Esophagus muscularis mucosa (tissue), 4 donors: ENCODE data around the gene TRAF2. TPM values are rescaled to one million over a fixed set of nuclear protein-coding genes. Genes with fewer than 3 reads are reported as not detected.

Experiments used
- DNase-seq: peaks from one replicate; pipeline ENCODE4 v3.0.0-alpha.2; 2017; ENCODE audit errors: extremely low spot score
- H3K27ac ChIP-seq, 4 donors: fragments of 200-600 bp; sonication (generic); replicated peaks in 1 of 4; 1 replicate in 3 of 4; 2 replicates in 1 of 4; pipeline ENCODE4 v1.5.1; 2016 to 2019; ENCODE audit warnings: mild to moderate bottlenecking in 1 of 4
- H3K27me3 ChIP-seq, 4 donors: fragments of 200-600 bp; sonication (generic); one replicate each; pipeline versions ENCODE4 v1.5.1 to v1.6.0; 2016 to 2019
- H3K36me3 ChIP-seq, 4 donors: fragments of 200-600 bp; sonication (generic); one replicate each; pipeline ENCODE4 v1.5.1; 2016 to 2019
- H3K4me1 ChIP-seq, 4 donors: fragments of 200-600 bp; sonication (generic); one replicate each; pipeline ENCODE4 v1.5.1; 2016 to 2019
- H3K4me3 ChIP-seq, 4 donors: fragments of 200-600 bp; sonication (generic); 1 replicate in 2 of 4; 2 replicates in 2 of 4; pipeline ENCODE4 v1.5.1; 2016 to 2019; ENCODE audit warnings: mild to moderate bottlenecking in 4 of 4, moderate library complexity in 1 of 4
- H3K9me3 ChIP-seq, 4 donors: fragments of 200-600 bp; sonication (generic); 1 replicate in 3 of 4; 2 replicates in 1 of 4; pipeline ENCODE4 v1.5.1; 2016 to 2019
- EP300 ChIP-seq: sonication (generic); formaldehyde crosslinking; IDR thresholded peaks from one replicate; pipeline ENCODE4 v1.6.1; 2017; ENCODE audit warnings: antibody characterized with exemption
- POLR2A ChIP-seq: fragments of 450-650 bp; IDR thresholded peaks from one replicate; pipeline ENCODE4 v1.6.1; 2017; ENCODE audit warnings: antibody characterized with exemption, moderate library complexity, mild to moderate bottlenecking, low read depth
- POLR2AphosphoS5 ChIP-seq, 2 donors: sonication (generic); formaldehyde crosslinking; IDR thresholded peaks; one replicate each; pipeline ENCODE4 v1.6.1; 2017; ENCODE audit warnings: antibody characterized with exemption in 2 of 2
- WGBS: methylation state at CpG from one replicate; pipeline ENCODE4 v1.1.5; 2018; 5-methylcytosine and 5-hydroxymethylcytosine counted together
- intact Hi-C: fragments of 100-400 bp; cut with DNase I; formaldehyde crosslinking; loops from one replicate; pipeline ENCODE4 v1.15.1; 2023
- total RNA-seq, 4 donors: library from RNA; depleted of rRNA; stranded (reverse); fragments of >200 nt; gene quantifications; one replicate each; pipeline versions ENCODE4 v1.1.0 to v1.2.1, GENCODE V29; 2016
- TF ChIP-seq, protein P1 (sequence below), 3 experiments: fragments of 200-600 bp in 2 of 3; fragments of 450-650 bp in 1 of 3; sonication (generic) in 2 of 3; IDR thresholded peaks; one replicate each; pipeline ENCODE4 v1.5.1; 2017 to 2019; ENCODE audit warnings: antibody characterized with exemption in 3 of 3, mild to moderate bottlenecking in 2 of 3, moderate library complexity in 1 of 3

Gene TRAF2
- total RNA-seq, 4 donors from 2014 or later = 6.6 to 15.5 (median 12.4) TPM

DNA sequence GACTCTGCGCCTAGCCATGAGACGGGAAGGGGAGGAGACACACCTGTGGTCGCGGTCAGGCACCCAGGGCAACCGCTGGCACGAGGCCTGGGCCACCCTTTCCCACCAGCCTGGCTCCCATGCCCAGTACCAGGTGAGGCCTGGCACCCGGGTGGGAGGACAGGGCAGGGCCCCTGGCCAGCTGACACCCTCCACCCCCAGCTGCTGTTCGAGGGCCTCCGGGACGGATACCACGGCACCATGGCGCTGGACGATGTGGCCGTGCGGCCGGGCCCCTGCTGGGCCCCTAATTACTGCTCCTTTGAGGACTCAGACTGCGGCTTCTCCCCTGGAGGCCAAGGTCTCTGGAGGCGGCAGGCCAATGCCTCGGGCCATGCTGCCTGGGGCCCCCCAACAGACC lies 29.1 kb upstream of the TRAF2 start:
- intact Hi-C loops = no loop called here

DNA sequence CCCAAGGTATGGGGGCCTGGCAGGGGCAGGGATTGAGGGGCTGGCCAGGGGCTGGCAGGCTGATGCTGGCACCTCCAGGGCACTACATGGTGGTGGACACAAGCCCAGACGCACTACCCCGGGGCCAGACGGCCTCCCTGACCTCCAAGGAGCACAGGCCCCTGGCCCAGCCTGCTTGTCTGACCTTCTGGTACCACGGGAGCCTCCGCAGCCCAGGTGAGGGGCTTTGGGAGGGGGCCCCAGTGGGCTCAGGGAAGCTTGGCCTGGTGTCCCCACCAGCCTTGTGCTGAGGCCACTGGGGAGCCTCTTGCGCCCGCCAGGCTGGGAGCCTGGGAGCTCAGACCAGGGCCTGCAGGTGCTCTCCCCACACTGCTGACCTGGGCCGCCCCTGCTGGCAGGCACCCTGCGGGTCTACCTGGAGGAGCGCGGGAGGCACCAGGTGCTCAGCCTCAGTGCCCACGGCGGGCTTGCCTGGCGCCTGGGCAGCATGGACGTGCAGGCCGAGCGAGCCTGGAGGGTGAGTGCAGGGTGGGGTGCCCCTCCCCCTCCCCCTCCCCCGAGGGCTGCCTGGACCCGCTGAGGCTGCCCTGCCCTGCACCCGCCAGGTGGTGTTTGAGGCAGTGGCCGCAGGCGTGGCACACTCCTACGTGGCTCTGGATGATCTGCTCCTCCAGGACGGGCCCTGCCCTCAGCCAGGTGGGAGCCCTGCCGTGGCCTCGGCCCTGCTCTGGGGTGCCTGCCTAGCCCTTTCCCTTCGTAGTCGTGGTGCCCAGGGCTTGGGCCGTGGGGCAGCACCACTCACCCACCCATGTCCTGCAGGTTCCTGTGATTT lies 28.5 kb upstream of the TRAF2 start:
- no CpG with 5 or more reads among the region's 29 CpGs for WGBS
- no peak overlapping the region for H3K4me3 ChIP-seq
- peaks cover 15 to 31% (median 26%) of the 10 kb centered on the region in 4 donors for H3K36me3 ChIP-seq
- no peak for DNase-seq
- intact Hi-C loops = no loop called here
- no peaks in the 10 kb centered on the region for H3K9me3 ChIP-seq
- H3K27ac ChIP-seq = no peak overlapping the region
- TF ChIP-seq, protein P1, sequence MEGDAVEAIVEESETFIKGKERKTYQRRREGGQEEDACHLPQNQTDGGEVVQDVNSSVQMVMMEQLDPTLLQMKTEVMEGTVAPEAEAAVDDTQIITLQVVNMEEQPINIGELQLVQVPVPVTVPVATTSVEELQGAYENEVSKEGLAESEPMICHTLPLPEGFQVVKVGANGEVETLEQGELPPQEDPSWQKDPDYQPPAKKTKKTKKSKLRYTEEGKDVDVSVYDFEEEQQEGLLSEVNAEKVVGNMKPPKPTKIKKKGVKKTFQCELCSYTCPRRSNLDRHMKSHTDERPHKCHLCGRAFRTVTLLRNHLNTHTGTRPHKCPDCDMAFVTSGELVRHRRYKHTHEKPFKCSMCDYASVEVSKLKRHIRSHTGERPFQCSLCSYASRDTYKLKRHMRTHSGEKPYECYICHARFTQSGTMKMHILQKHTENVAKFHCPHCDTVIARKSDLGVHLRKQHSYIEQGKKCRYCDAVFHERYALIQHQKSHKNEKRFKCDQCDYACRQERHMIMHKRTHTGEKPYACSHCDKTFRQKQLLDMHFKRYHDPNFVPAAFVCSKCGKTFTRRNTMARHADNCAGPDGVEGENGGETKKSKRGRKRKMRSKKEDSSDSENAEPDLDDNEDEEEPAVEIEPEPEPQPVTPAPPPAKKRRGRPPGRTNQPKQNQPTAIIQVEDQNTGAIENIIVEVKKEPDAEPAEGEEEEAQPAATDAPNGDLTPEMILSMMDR (IDR thresholded peaks at IDR 0.05) = no peak
- TF ChIP-seq EP300 (no peak), POLR2A (no peak), POLR2AphosphoS5 (IDR thresholded peaks at IDR 0.05) (no peak)
- H3K27me3 ChIP-seq = no peaks in the 10 kb centered on the region
- H3K4me1 ChIP-seq = peaks cover 10 to 25% (median 16%) of the 10 kb centered on the region in 4 donors

More for the DNA sequence above, 29.1 kb upstream of the TRAF2 start:
- DNase-seq = no peak
- no peaks in the 10 kb centered on the region for H3K27me3 ChIP-seq
- H3K4me3 ChIP-seq = no peak overlapping the region
- peaks cover 8 to 24% (median 19%) of the 10 kb centered on the region in 4 donors for H3K36me3 ChIP-seq
- no CpG with 5 or more reads among the region's 19 CpGs for WGBS
- TF ChIP-seq POLR2AphosphoS5 (IDR thresholded peaks at IDR 0.05) = no peak
- TF ChIP-seq, protein P1 (IDR thresholded peaks at IDR 0.05) = no peak
- TF ChIP-seq EP300 = no peak
- no peak for TF ChIP-seq POLR2A
- H3K9me3 ChIP-seq = no peaks in the 10 kb centered on the region
- no peak overlapping the region for H3K27ac ChIP-seq
- H3K4me1 ChIP-seq = peaks cover 11 to 25% (median 16%) of the 10 kb centered on the region in 4 donors

DNA sequence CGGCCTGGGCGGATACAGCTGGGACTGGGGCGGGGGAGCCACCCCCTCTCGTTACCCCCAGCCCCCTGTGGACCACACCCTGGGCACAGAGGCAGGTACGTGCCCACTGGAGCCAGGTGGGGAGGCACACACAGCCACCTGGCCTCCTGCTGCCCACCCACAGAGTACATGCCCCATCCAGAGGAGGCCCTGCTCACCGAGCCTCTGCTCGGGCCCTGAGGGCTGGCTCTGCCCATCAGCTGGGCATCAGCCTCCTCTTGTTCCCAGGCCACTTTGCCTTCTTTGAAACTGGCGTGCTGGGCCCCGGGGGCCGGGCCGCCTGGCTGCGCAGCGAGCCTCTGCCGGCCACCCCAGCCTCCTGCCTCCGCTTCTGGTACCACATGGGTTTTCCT lies 27.9 kb upstream of the TRAF2 start:
- 83% methylated on average over 2 of the region's 15 CpGs for WGBS
- peaks cover 10 to 25% (median 16%) of the 10 kb centered on the region in 4 donors for H3K4me1 ChIP-seq
- H3K4me3 ChIP-seq = no peak overlapping the region
- intact Hi-C loops = no loop called here
- peaks cover 21 to 37% (median 32%) of the 10 kb centered on the region in 4 donors for H3K36me3 ChIP-seq
- peak overlapping the region in 3 of 4 donors; percentile 30 to 55 (median 50) for H3K27ac ChIP-seq
- no peaks in the 10 kb centered on the region for H3K9me3 ChIP-seq
- no peak for DNase-seq
- no peak for TF ChIP-seq POLR2AphosphoS5 (IDR thresholded peaks at IDR 0.05)
- H3K27me3 ChIP-seq = no peaks in the 10 kb centered on the region

DNA sequence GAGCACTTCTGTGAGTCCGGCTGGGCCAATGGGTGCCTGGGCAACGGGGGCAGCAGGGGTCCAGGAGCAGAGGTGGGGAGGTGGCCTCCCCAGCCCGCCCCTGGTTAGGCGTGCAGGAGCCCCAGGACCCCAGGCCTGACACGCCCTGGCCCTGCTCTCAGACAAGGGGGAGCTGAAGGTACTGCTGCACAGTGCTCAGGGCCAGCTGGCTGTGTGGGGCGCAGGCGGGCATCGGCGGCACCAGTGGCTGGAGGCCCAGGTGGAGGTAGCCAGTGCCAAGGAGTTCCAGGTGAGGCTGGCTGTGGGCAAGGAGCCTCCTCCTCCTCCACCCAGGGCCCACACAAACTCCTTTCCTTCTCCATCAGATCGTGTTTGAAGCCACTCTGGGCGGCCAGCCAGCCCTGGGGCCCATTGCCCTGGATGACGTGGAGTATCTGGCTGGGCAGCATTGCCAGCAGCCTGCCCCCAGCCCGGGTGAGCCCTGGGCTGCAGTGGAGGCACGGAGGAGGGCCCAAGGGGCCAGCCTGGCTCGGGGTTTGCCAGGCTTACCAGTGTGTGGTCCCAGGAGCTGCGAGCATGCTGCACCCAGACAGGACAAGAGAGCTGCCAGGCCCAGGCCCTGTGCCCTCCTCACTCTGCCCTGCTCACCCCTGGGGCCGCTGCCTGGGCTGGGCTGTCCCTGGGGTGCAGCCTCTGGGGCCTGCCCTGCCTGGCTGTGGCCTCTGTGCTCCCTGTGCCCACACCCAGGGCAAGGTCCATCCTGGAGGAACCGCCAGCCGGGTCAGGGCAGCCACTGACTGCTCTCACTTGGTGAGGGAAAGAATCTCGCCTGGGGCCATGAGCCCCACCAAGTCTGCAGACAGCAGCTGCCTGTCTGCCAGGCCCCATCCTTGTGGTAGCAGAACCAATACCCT lies 27.2 kb upstream of the TRAF2 start:
- Histone ChIP-seq H3K9me3 (no peaks in the 10 kb centered on the region), H3K4me3 (no peak overlapping the region), H3K27me3 (no peaks in the 10 kb centered on the region), H3K36me3 (peaks cover 26 to 42% (median 37%) of the 10 kb centered on the region in 4 donors), H3K4me1 (peaks cover 16 to 32% (median 20%) of the 10 kb centered on the region in 4 donors), H3K27ac (peak overlapping the region; percentile 30 to 58 (median 52))
- WGBS = no CpG with 5 or more reads among the region's 20 CpGs
- TF ChIP-seq, protein P1 (IDR thresholded peaks at IDR 0.05) = no peak
- TF ChIP-seq POLR2AphosphoS5 (IDR thresholded peaks at IDR 0.05) (no peak), EP300 (no peak), POLR2A (no peak)
- intact Hi-C loops = no loop called here
- DNase-seq = no peak

DNA sequence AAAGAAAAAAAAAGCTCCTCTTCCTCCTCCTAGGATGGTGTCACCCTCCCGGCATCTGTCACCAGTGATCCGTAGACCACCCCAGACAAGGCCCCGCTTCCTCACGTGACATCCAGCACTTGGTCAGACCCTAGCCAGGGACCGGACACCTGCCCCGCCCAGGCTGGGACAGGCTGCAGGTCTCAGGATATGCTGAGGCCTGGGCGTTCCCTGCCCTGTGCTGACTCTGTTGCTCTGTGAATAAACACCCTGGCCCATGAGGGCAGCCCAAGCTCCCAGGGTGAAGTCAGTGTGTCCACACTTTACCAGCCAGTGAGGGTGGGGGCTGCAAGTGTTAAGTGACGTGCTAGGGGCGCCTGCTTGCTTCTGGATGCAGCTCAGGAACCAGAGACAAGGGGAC lies 25.8 kb upstream of the TRAF2 start:
- H3K27me3 ChIP-seq = no peaks in the 10 kb centered on the region
- no peak overlapping the region for H3K4me3 ChIP-seq
- DNase-seq = no peak
- TF ChIP-seq, protein P1 (IDR thresholded peaks at IDR 0.05) = no peak
- TF ChIP-seq EP300 (no peak), POLR2A (no peak), POLR2AphosphoS5 (IDR thresholded peaks at IDR 0.05) (no peak)
- peaks cover 29 to 46% (median 35%) of the 10 kb centered on the region in 4 donors for H3K4me1 ChIP-seq
- intact Hi-C loops = no loop called here
- H3K36me3 ChIP-seq = peaks cover 26 to 42% (median 37%) of the 10 kb centered on the region in 4 donors
- WGBS = 71% methylated on average over 9 of the region's 9 CpGs
- no peak overlapping the region for H3K27ac ChIP-seq
- H3K9me3 ChIP-seq = no peaks in the 10 kb centered on the region
